HG03039 (cell line): ENCODE results near the gene TUBGCP2.
A peak's percentile ranks its signal among the peaks of the same experiment; 100 is the strongest.

Experiments
- ATAC-seq: cut with Tn5 transposase; IDR thresholded peaks from one replicate; pipeline ENCODE4 v1.9.1; 2021; ENCODE audit warnings: mild to moderate bottlenecking, moderate library complexity; ENCODE audit not compliant: unreplicated experiment

The TUBGCP2 gene, protein sequence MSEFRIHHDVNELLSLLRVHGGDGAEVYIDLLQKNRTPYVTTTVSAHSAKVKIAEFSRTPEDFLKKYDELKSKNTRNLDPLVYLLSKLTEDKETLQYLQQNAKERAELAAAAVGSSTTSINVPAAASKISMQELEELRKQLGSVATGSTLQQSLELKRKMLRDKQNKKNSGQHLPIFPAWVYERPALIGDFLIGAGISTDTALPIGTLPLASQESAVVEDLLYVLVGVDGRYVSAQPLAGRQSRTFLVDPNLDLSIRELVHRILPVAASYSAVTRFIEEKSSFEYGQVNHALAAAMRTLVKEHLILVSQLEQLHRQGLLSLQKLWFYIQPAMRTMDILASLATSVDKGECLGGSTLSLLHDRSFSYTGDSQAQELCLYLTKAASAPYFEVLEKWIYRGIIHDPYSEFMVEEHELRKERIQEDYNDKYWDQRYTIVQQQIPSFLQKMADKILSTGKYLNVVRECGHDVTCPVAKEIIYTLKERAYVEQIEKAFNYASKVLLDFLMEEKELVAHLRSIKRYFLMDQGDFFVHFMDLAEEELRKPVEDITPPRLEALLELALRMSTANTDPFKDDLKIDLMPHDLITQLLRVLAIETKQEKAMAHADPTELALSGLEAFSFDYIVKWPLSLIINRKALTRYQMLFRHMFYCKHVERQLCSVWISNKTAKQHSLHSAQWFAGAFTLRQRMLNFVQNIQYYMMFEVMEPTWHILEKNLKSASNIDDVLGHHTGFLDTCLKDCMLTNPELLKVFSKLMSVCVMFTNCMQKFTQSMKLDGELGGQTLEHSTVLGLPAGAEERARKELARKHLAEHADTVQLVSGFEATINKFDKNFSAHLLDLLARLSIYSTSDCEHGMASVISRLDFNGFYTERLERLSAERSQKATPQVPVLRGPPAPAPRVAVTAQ

DNA sequence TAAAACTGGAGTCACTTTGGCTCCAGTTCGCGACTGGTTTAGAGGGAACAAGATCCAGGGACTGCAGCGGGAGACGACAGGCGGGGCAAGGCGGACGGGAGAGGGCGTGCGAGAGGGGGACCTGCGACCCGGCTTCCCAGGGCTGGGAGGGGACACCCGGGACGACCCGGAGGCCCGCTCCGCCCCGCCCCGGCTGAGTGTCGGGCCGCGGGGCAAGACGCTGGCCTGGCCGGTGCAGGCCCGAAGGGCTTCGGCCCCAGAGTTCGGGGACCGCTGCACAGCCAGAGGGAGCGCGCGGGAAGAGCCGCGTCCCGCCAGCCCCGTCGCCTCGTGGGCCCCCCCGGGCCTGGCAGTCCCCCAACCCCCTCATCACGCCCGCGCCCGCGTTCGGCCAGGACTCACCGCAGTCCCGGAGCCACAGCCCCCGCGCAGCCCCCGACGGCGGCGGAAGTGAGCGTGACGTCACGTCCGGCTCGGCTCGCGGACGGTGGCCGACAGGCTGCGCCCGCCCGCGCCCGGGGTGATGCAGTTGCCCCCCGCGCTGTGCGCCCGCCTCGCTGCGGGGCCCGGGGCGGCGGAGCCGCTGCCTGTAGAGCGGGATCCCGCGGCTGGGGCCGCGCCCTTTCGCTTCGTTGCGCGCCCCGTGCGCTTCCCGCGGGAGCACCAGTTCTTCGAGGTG lies at the start of gene TUBGCP2, which contains the start of gene ZNF511:
Gene TUBGCP2 (minus strand): TSS at position 452 of the 679 bp plus-strand sequence. CDS start 5,931 bp downstream, outside the sequence.
Gene ZNF511 (plus strand): TSS at position 494 of the 679 bp plus-strand sequence. CDS start 30 bp downstream, at position 524.
- ATAC-seq: peak; percentile 69

DNA sequence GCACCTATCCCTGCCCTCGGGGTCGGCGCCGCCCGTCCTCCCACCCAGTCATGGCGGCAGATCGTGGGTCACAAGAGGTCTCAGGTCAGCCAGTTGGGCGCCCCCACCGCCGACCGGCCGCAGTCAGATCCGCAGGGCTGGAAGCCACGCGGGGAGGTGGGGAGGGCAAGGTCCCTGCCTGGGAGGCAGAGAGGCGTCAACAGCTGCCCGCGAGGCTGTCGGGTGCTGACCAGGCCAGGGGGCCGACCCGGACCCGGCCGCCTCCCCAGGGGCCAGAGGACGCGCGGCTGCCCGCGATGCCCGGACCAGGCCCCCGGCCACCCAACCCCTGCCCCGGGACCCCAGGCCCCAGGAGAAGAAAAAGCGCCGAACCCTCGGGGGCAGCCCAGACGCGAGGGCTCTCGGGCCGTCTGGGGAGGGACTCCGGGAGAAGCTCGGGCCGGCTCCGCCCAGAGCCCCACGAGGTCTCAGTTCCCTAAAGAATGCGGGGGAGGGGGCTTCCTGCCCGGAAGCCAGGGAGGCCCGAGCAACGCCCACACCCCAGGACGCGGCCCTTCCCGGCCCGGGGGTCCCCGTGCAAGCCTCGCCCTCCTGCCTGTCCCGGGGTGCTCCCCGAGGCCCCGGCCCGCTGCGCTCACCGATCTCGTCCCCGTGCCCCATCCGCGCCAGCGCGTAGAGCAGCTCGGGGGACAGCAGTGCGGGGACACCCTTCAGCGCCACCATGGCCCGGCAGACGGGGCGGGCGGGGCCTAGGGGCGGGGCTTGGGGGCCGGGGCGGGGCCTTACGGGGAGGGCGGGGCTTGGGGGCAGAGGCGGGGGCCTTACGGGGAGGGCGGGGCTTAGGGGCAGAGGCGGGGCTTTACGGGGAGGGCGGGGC lies 48.9 kb upstream of the TUBGCP2 start, which contains the start of gene FUOM:
Gene FUOM (minus strand): TSS at position 735 of the 877 bp plus-strand sequence. CDS start 12 bp downstream, at position 723.
- ATAC-seq: peak; percentile 60

DNA sequence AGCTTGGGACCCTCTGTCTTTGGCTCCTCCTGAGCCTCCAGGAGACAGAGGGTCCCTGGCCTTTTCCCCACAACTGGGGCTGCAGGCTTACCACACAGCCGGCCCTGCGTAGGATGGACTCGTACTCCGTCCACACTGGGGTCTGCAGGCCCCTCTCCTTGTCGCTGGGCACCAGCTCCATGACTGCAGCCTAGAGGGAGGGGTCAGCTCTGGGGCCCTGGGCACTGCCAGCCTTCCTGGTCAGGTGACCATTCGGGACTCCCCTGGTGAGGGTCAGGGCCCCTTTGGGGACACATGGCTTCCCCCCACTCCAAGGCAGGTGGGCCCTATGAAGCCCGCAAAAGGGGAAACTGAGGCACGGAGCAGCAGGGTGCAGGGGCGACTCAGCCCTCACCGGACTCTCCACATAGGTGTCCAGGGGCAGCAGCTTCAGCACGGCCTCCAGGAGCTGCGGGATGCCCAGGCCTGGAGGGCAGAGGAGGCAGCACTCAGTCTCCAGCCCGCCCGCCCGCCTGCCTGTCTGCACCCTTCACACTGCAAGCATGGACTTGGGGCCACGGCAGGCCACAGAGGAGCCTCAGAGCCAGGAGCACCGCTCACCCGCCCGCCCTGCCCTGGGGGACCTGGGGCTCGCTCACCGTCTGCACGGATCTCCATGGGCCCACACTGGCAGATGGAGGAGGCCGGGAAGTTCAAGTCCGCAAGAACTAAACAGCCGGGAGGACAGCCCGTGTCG lies 48.0 kb upstream of the TUBGCP2 start:
- no peak for ATAC-seq

DNA sequence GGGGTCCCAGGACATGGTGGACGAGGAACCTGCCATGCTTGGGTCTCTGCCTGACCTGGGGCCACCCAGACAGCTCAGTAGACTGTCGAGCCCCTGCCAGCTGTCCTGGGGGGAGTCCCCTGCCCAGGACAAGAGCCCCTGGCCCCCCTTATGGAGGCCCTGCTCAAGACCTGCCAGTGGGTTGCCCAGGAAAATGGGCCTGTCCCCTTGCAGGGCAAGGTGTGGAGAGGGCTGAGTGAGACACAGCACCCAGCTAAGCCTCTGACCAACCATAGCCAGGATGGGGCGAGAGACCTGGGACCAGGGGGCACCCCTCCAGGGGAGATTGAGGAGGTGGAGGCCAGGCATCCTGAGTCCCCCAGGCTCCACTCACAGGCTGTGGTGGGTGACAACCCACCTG lies 47.3 kb upstream of the TUBGCP2 start:
- no peak for ATAC-seq

DNA sequence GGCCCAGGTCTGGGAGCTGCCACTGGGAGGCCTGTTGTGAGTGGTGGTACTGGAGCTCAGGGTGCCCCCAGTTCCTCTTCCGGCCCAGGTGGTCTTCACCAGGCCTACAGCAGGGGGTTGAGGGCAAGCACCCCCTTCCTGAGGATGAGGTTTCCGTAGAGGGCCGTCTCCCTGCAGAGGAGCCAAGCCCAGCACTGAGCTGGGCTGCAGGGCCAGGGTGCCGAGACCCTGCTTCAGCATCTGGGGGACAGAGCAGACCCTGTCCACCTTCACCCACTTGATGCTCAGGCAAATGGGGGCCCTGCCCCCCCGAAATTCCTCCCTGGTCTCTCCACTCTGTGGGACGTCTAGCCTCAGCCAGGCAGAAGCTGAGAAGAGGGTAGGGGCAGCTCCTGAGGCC lies 46.6 kb upstream of the TUBGCP2 start:
- ATAC-seq: no peak

DNA sequence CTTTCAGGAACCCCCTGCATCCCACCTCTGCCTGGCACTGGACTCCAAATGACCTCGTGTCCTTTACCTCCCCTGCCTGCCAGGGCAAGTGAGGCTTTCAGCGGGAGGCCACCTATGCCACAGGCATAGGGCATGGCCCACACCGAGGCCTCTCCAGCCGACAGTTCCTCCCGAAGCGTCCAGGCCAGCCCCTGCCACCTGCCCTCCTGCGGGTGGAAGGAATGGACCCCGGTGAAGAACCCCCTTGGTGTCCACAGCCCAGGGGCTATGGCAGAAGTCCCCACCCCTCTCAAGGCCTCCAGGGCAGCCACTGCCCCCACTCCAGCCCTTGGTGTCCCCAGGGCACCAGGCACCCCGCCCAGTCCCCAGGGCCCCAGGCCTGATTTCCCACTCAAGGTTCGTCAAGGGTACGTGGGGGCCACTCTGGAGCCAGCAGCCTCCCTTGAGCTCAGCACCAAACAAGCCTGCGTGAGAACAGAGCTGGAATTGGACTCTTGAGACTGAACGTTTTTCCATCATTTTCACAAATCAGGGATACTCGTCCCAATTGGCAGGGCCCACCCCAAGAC lies 46.1 kb upstream of the TUBGCP2 start:
- no peak for ATAC-seq

DNA sequence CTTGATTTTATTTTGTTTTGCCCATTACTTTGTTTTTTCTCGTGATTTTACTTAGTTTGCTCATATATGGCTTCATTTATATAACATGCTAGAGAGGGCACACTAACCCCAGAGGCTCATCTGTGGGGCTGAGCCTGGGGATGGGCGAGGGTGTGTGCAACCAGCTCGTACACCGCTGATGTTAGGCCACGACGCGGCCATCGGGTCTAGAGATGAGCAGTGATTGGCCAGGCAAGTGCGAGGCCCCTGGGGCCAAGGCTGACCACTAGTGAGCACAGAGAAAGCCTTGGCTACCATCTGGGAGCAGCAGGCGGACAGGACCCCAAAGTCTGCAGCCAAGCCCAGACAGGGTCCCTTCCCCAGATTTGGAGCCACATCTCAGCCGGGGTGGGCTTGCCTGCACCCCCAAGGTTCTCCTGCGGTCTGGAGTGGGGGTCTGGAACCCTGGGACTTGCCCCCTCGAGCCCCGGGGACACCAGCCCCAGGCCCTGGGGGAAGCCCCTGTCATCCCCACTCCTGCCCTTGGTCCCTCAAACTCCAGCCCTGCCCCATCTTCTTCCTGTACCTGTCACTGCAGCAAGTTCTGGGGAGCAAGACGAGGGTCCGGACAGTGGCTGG lies 45.4 kb upstream of the TUBGCP2 start:
- ATAC-seq: no peak

DNA sequence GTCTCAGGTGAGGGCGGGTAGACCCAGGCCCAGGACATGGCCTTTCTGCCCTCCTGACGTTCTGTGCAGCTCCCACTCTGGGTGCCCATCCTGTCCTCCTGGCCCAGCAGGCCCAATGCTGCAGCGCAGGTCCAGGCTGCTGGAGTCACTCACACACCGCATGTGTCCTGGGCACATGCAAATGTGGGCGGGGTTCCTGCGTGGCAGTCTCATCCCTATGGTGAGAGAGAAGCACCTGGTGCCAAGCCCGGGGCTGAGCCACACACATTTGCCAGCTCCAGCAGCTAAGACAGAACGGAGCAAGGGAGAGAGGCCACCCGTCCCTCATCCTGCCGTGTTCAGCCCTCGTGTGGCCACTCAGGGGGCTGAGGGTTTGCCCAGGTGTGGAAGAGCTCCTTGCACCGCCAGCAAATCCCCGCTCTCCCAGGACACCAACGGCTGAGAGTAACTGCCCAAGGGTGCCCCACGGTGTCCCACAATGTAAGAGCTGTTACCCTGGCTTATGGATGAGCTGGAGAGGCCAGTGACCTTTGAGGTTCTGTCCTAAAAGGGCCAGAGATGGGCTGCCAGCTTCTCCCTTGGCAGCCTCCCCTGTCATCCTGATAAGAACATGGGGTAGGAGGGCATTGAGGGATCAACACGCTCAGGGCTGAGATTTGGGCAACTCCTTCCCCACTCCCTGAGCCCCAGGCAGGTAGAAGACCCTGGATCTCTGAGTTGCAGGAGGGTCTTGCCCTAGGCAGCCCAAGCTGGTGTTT lies 44.7 kb upstream of the TUBGCP2 start:
- no peak for ATAC-seq

DNA sequence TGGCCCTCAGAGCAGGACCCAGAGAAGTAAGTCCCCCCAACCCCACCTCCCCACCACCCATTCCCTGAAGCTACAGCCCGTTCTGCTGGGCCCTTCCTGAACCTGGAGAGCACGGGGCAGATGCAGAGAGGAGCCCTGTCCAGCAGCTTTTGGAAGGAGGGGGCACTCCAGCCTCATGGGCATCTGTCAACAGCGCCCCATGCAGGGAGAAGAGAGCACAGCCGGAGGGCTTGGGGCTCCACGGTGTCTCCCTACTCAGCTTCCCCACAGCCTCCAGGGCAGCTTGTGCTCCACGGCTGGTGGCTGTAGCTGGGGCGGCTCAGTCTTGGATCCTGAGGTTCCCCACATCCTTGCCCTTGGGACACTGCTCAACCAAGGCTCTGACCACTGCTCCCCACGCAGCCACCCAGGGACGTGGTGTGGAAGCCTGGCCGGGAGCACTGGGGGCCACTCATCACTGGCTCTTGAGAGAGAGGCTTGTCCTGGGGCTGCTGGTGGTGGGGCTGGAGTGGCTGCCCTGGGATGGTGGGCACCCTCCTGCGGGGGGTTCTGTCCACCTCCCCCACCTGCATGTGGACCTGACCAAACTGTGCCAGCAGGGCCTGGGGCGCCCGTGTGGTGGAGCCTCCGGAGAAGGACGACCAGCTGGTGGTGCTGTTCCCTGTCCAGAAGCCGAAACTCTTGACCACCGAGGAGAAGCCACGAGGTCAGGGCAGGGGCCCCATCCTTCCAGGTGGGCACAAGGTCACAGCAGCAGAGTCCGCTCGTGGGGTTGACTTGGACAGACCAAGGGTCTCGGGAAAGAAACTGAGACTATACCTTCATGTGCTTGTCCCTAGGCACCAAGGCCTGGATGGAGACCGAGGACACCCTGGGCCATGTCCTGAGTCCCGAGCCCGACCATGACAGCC lies 43.0 kb upstream of the TUBGCP2 start:
- ATAC-seq: no peak

DNA sequence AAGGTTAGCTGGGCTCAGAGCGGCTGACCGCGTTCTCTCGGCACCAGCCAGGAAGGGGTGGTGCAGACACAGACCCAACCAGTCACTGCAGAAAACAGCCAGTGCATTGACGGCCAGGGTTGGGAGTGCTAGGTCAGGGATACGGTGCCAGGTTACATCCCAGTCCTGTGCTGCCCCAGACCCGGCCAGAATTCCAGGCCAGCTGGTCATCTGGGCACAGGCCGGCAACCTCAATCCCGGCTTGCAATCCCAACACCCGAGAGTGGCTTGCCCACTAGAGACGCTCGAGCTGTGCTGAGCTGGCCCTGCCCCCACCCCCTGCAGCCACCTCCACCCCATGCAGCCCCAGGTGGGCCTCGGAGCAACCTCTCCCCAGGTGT lies 42.3 kb upstream of the TUBGCP2 start:
- no peak for ATAC-seq

DNA sequence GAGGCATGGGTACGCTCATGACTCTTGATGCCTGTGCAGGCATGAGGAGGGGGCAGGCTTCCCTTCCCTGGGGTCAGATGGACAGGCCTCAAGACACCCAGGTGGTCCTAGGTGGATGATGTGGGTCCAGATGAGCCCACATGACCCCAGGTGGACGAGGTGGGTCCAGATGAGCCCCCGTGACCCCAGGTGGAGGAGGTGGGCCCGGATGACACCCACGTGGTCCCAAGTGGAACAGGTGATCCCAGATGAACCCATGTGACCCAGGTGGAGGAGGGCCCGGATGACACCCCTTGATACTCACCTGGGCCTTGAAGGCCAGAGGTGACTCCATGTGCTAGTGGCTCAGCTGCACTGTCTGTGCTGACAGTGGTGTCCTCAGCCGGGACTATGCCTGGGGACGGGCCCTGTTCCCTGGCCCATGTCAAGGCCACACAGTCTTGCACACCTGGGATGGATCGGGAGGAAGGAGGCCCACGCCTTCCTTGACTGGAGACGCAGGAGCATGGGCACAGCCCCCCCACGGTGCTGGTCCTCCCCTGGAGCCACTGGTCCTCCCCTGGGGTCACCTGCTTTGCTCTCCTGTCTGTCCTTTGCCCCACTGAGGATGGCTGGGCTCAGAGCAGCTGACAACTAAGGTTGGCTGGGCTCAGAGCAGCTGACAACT lies 41.7 kb upstream of the TUBGCP2 start:
- no peak for ATAC-seq

DNA sequence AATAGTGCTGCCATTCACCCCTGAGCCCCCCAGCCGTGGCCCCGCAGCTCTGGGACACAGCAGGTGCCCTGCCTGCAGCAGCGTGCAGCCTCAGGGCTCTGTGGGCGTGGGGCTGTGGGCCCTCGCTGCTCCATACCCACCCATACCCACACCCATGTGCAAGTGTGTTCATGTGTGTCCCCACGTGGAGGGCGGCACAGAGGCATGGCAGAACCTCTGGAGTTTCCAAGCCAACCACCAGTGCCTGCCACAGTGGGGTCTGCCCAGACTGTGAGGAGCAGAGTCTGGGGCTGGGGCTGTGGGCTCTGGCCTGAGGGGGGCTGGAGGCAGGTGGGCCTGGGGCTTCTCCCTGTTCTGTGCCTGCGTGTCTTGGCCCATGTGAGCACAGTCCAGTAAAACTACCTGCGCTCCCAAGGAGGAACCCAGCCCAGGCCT lies 40.9 kb upstream of the TUBGCP2 start:
- no peak for ATAC-seq

DNA sequence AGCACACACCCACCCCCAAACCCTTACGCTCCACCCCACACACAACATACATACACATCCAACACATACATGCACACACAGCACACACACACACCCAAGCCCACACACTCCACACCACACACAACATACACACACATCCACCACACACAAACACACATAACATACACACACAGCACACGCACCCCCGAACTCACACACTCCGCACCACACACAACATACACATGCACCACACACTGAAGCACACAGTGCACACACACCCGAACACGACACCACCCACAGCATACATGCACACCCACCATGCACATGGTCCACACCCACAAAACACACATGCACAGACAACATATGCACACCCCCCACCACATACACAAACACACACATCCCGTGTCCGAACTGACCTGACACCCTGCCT lies 40.5 kb upstream of the TUBGCP2 start:
- ATAC-seq: no peak

DNA sequence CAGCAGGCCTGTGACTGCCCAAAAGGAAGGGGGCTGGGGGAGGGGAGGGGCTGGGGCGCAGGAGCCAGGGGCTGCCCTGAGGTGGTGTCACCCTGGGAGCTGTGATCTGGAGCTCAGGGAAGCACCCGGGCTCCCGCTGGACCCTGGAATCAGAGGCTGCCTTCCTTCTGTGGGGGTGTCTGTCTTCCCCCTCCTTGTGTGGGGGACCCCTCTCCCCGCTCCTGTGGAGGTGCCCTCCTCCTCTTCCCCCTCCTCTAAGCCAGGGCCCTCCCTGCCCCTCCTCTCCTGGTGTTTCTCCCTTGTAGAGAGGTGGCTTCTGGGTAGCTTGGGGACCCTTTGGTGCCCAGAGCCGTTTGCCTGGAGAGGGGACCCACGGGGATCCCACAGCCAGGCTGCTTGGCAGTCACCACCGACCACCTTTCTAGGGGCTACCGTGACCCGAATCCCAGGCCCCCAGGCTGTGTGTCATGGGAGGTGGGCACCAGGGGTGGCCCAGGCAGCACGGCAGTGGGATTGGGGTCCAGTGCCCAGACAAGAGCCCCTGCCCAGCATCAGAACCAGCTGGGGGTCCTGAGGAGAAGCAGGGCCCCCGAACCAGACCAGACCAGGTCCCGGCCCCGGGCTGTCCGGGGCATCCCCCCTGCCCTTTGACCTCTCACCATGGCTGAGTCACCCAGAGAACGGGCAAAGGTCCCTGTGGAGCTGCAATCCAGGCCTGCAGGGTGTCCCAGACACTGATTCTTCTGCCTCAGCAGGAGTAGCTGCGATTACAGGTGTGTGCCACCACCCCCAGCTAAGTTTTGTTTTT lies 39.2 kb upstream of the TUBGCP2 start:
- ATAC-seq: no peak

DNA sequence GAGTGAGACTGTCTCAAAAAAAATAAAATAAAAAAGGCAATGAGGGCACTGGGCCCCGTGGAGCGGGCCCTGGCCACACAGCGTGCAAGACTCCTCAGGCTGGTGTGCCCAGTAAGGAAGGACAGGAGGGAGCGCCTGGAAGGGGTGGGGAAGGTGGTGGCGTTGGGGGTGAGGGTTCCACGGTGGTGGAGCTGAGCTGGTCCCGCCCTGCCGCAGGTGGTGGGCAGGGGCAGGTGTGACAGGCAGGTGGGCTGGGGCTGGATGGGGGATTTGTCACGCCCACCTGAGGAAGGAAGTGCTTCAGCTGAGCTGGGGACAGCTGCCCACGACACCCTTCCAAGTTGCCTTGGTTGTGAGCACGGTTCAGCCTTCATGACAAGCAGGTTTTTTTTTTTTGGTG lies 37.7 kb upstream of the TUBGCP2 start:
- no peak for ATAC-seq
